Cardiac fibroblast (primary cell): Measurements from ENCODE around the gene RPA1.

Source experiments
- DNase-seq, 2 donors: peaks; one replicate each; pipeline versions ENCODE4 v3.0.0 to v3.0.0-alpha.2; 2010; ENCODE audit warnings: low read depth in 2 of 2
- H3K4me3 ChIP-seq, 2 donors: replicated peaks in 1 of 2; 1 replicate in 1 of 2; 2 replicates in 1 of 2; pipeline ENCODE4 v1.5.1; 2011; ENCODE audit warnings: low read depth in 2 of 2, low read length in 2 of 2, mild to moderate bottlenecking in 2 of 2, moderate library complexity in 1 of 2
- CTCF ChIP-seq: IDR thresholded peaks from one replicate; pipeline ENCODE4 v1.5.1; 2011; ENCODE audit warnings: low read depth, mild to moderate bottlenecking, low read length, inconsistent platforms

The RPA1 gene

GRCh38 chr17:1872254-1872653 is 42.4 kb downstream of the RPA1 start:
- no peak for DNase-seq
- H3K4me3 ChIP-seq: no peak overlapping the region
- no peak for TF ChIP-seq CTCF

GRCh38 chr17:1872976-1873375 is 43.2 kb downstream of the RPA1 start:
- no peak for TF ChIP-seq CTCF
- H3K4me3 ChIP-seq: no peak overlapping the region
- DNase-seq: no peak

- no peak for DNase-seq
- TF ChIP-seq CTCF: no peak
- no peak overlapping the region for H3K4me3 ChIP-seq
These were observed 43.6 kb downstream of the RPA1 start for GRCh38 chr17:1873418-1873817.

GRCh38 chr17:1875597-1875996 is 45.8 kb downstream of the RPA1 start:
- no peak for TF ChIP-seq CTCF
- H3K4me3 ChIP-seq: no peak overlapping the region
- DNase-seq: no peak

- peak in 1 of 2 donors; percentile 40 for DNase-seq
- no peak overlapping the region for H3K4me3 ChIP-seq
- no peak for TF ChIP-seq CTCF
These were observed 48.8 kb downstream of the RPA1 start for GRCh38 chr17:1878419-1879121.

GRCh38 chr17:1880851-1881630 is 51.2 kb downstream of the RPA1 start:
- DNase-seq: peak in 1 of 2 donors; percentile 11
- no peak for TF ChIP-seq CTCF
- H3K4me3 ChIP-seq: no peak overlapping the region
